Liver (tissue), 9 donors: ENCODE data around the gene TPCN1. TPM values are rescaled to one million over a fixed set of nuclear protein-coding genes. Genes with fewer than 3 reads are reported as not detected.

Experiments used
- DNase-seq: peaks from one replicate; pipeline ENCODE4 v3.0.0-alpha.2; 2017; ENCODE audit warnings: low spot score
- H3K27ac ChIP-seq, 2 donors: one replicate each; pipeline ENCODE4 v1.7.0; 2013; ENCODE audit warnings: inconsistent platforms in 2 of 2, low read length in 2 of 2, control low read depth in 1 of 2, low read depth in 1 of 2, mild to moderate bottlenecking in 1 of 2
- H3K27me3 ChIP-seq, 4 donors: one replicate each; pipeline versions ENCODE4 v1.6.1 to v1.7.0; 2013; ENCODE audit warnings: low read length in 3 of 4, inconsistent platforms in 1 of 4, mild to moderate bottlenecking in 1 of 4, moderate library complexity in 1 of 4; ENCODE audit not compliant: control insufficient read depth in 4 of 4, insufficient read depth in 4 of 4
- H3K36me3 ChIP-seq, 4 donors: one replicate each; pipeline versions ENCODE4 v1.6.1 to v1.7.0; 2013; ENCODE audit warnings: low read length in 3 of 4, mild to moderate bottlenecking in 3 of 4, low read depth in 1 of 4, moderate library complexity in 1 of 4; ENCODE audit not compliant: control insufficient read depth in 4 of 4, insufficient read depth in 3 of 4
- H3K4me1 ChIP-seq, 4 donors: one replicate each; pipeline versions ENCODE4 v1.6.1 to v1.7.0; 2013; ENCODE audit warnings: low read length in 3 of 4, mild to moderate bottlenecking in 3 of 4, moderate library complexity in 1 of 4; ENCODE audit not compliant: control insufficient read depth in 4 of 4, insufficient read depth in 4 of 4
- H3K4me3 ChIP-seq, 3 donors: one replicate each; pipeline versions ENCODE4 v1.6.1 to v1.7.0; 2013; ENCODE audit warnings: low read length in 3 of 3, control low read depth in 1 of 3, low read depth in 1 of 3, mild to moderate bottlenecking in 1 of 3
- H3K9ac ChIP-seq, 2 donors: one replicate each; pipeline ENCODE4 v1.7.0; 2013; ENCODE audit warnings: low read length in 2 of 2, mild to moderate bottlenecking in 2 of 2, moderate library complexity in 2 of 2, control low read depth in 1 of 2, low read depth in 1 of 2
- H3K9me3 ChIP-seq, 4 donors: one replicate each; pipeline versions ENCODE4 v1.6.1 to v1.7.0; 2013; ENCODE audit warnings: low read length in 3 of 4; ENCODE audit not compliant: control insufficient read depth in 4 of 4
- EGR1 ChIP-seq, 2 donors: IDR thresholded peaks; 2 replicates each; pipeline ENCODE4 v1.6.1; 2016 to 2018; ENCODE audit warnings: antibody characterized with exemption in 2 of 2, low read depth in 2 of 2
- FOXA1 ChIP-seq: IDR thresholded peaks from 2 replicates; pipeline ENCODE4 v1.6.1; 2016; ENCODE audit warnings: antibody characterized with exemption
- FOXA2 ChIP-seq: IDR thresholded peaks from 2 replicates; pipeline ENCODE4 v1.6.1; 2016; ENCODE audit warnings: antibody characterized with exemption
- GABPA ChIP-seq, 2 donors: IDR thresholded peaks in 1 of 2; conservative IDR thresholded peaks in 1 of 2; 2 replicates each; pipeline ENCODE4 v1.6.1; 2016; ENCODE audit warnings: antibody characterized with exemption in 2 of 2, mild to moderate bottlenecking in 1 of 2, moderate library complexity in 1 of 2
- HNF4A ChIP-seq, 2 donors: conservative IDR thresholded peaks; 2 replicates each; pipeline ENCODE4 v1.6.1; 2016; ENCODE audit warnings: antibody characterized with exemption in 2 of 2, mild to moderate bottlenecking in 2 of 2
- HNF4G ChIP-seq: IDR thresholded peaks from 2 replicates; pipeline ENCODE4 v1.6.1; 2016; ENCODE audit warnings: antibody characterized with exemption
- JUND ChIP-seq, 2 donors: IDR thresholded peaks; 2 replicates each; pipeline ENCODE4 v1.6.1; 2016; ENCODE audit warnings: antibody characterized with exemption in 2 of 2
- NR2F2 ChIP-seq: IDR thresholded peaks from 2 replicates; pipeline ENCODE4 v1.6.1; 2016; ENCODE audit warnings: antibody characterized with exemption
- RAD21 ChIP-seq, 2 donors: IDR thresholded peaks; 2 replicates each; pipeline ENCODE4 v1.6.1; 2016; ENCODE audit warnings: antibody characterized with exemption in 2 of 2, mild to moderate bottlenecking in 2 of 2
- RXRA ChIP-seq, 2 donors: IDR thresholded peaks; 2 replicates each; pipeline ENCODE4 v1.6.1; 2017 to 2018; ENCODE audit warnings: antibody characterized with exemption in 2 of 2, mild to moderate bottlenecking in 1 of 2
- SP1 ChIP-seq: IDR thresholded peaks from 2 replicates; pipeline ENCODE4 v1.6.1; 2018; ENCODE audit warnings: antibody characterized with exemption, mild to moderate bottlenecking
- TAF1 ChIP-seq: conservative IDR thresholded peaks from 2 replicates; pipeline ENCODE4 v1.6.1; 2016; ENCODE audit warnings: antibody characterized with exemption, mild to moderate bottlenecking
- YY1 ChIP-seq: IDR thresholded peaks from 2 replicates; pipeline ENCODE4 v1.6.1; 2016; ENCODE audit warnings: antibody characterized with exemption, mild to moderate bottlenecking
- WGBS: extraction: QIAGEN DNeasy Blood & Tissue Kit; methylation state at CpG from one replicate; pipeline ENCODE4 v1.1.7; 2013; 5-methylcytosine and 5-hydroxymethylcytosine counted together
- polyA plus RNA-seq, 2 donors: library from polyadenylated mRNA; stranded (reverse) in 1 of 2; unstranded in 1 of 2; fragments of 200-250 nt in 1 of 2; fragments of >200 nt in 1 of 2; fragmentation: Nextera tagmentation in 1 of 2; extraction: Ambion mirVana in 1 of 2; gene quantifications; one replicate each; pipeline versions ENCODE4 v1.2.1 to v1.2.3, GENCODE V29; 2013 to 2015
- total RNA-seq, 2 donors: library from RNA; depleted of rRNA; stranded (reverse); fragments of >200 nt; gene quantifications; one replicate each; pipeline ENCODE4 v1.2.3, GENCODE V29; 2014
- TF ChIP-seq, protein P1 (sequence below): IDR thresholded peaks from 2 replicates; pipeline ENCODE4 v1.6.1; 2016; ENCODE audit warnings: antibody characterized with exemption
- TF ChIP-seq, protein P2 (sequence below): IDR thresholded peaks from 2 replicates; pipeline ENCODE4 v1.6.1; 2016; ENCODE audit warnings: antibody characterized with exemption, mild to moderate bottlenecking
- TF ChIP-seq, protein P3 (sequence below): IDR thresholded peaks from 2 replicates; pipeline ENCODE4 v1.6.1; 2016; ENCODE audit warnings: antibody characterized with exemption
- TF ChIP-seq, protein P4 (sequence below): fragments of 150-350 bp; IDR thresholded peaks from 2 replicates; pipeline ENCODE4 v1.5.1; 2017; ENCODE audit warnings: improper control_type of control experiment, low read depth, low read length; ENCODE audit not compliant: missing input control
- TF ChIP-seq, protein P5 (sequence below): IDR thresholded peaks from 2 replicates; pipeline ENCODE4 v1.6.1; 2016; ENCODE audit warnings: antibody characterized with exemption
- donor health status: healthy.
- donor health status: healthy.
- donor health status: healthy.
- donor health status: healthy.
- donor health status: healthy.

TPCN1 gene
- total and polyA plus RNA-seq, 4 donors, result 8.6 to 19.2 (median 13.7) TPM

DNA sequence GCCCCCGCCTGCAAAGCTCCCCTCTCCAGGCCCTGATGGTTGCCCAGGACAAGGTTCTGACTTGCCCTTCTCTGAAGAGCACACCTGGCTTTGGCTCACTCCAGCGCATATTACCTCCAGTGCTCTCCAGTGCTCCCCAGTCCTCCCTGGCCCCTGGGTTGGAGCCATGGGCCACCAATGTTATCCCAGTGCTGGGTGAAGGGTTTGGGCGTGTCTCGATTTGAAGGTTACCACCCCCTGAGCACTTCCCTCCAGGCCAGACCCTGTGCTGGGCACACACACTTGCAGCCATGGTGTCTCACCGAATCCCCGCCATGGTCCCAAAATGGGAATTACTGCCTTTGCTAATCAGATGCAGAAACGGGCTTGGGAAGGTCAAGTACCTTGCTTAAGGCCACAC is 24.7 kb upstream of the TPCN1 start:
- no peak overlapping the region for H3K27ac ChIP-seq
- no peaks in the 10 kb centered on the region for H3K9me3 ChIP-seq
- no peak for DNase-seq
- H3K4me3 ChIP-seq, result no peak overlapping the region
- H3K4me1 ChIP-seq, result peaks cover 0 to 5% (median 2%) of the 10 kb centered on the region in 4 donors
- H3K36me3 ChIP-seq, result peaks cover 4 to 10% (median 7%) of the 10 kb centered on the region in 4 donors
- H3K9ac ChIP-seq, result no peak overlapping the region
- TF ChIP-seq JUND (IDR thresholded peaks at IDR 0.05) (no peak), SP1 (no peak), NR2F2 (no peak), HNF4A (conservative IDR thresholded peaks at IDR 0.05) (no peak), FOXA2 (no peak), RXRA (IDR thresholded peaks at IDR 0.05) (no peak), RAD21 (IDR thresholded peaks at IDR 0.05) (no peak), GABPA (IDR thresholded peaks at IDR 0.05 in 1 of 2, conservative IDR thresholded peaks at IDR 0.05 in 1 of 2) (no peak), HNF4G (no peak), EGR1 (IDR thresholded peaks at IDR 0.05; ENCODE audit: low read depth in 2 of 2) (no peak), YY1 (no peak), FOXA1 (no peak), TAF1 (no peak)
- TF ChIP-seq, protein P1, sequence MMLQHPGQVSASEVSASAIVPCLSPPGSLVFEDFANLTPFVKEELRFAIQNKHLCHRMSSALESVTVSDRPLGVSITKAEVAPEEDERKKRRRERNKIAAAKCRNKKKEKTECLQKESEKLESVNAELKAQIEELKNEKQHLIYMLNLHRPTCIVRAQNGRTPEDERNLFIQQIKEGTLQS, result no peak
- TF ChIP-seq, protein P2, sequence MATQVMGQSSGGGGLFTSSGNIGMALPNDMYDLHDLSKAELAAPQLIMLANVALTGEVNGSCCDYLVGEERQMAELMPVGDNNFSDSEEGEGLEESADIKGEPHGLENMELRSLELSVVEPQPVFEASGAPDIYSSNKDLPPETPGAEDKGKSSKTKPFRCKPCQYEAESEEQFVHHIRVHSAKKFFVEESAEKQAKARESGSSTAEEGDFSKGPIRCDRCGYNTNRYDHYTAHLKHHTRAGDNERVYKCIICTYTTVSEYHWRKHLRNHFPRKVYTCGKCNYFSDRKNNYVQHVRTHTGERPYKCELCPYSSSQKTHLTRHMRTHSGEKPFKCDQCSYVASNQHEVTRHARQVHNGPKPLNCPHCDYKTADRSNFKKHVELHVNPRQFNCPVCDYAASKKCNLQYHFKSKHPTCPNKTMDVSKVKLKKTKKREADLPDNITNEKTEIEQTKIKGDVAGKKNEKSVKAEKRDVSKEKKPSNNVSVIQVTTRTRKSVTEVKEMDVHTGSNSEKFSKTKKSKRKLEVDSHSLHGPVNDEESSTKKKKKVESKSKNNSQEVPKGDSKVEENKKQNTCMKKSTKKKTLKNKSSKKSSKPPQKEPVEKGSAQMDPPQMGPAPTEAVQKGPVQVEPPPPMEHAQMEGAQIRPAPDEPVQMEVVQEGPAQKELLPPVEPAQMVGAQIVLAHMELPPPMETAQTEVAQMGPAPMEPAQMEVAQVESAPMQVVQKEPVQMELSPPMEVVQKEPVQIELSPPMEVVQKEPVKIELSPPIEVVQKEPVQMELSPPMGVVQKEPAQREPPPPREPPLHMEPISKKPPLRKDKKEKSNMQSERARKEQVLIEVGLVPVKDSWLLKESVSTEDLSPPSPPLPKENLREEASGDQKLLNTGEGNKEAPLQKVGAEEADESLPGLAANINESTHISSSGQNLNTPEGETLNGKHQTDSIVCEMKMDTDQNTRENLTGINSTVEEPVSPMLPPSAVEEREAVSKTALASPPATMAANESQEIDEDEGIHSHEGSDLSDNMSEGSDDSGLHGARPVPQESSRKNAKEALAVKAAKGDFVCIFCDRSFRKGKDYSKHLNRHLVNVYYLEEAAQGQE, result no peak
- TF ChIP-seq, protein P3, sequence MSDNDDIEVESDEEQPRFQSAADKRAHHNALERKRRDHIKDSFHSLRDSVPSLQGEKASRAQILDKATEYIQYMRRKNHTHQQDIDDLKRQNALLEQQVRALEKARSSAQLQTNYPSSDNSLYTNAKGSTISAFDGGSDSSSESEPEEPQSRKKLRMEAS, result no peak
- TF ChIP-seq, protein P4, sequence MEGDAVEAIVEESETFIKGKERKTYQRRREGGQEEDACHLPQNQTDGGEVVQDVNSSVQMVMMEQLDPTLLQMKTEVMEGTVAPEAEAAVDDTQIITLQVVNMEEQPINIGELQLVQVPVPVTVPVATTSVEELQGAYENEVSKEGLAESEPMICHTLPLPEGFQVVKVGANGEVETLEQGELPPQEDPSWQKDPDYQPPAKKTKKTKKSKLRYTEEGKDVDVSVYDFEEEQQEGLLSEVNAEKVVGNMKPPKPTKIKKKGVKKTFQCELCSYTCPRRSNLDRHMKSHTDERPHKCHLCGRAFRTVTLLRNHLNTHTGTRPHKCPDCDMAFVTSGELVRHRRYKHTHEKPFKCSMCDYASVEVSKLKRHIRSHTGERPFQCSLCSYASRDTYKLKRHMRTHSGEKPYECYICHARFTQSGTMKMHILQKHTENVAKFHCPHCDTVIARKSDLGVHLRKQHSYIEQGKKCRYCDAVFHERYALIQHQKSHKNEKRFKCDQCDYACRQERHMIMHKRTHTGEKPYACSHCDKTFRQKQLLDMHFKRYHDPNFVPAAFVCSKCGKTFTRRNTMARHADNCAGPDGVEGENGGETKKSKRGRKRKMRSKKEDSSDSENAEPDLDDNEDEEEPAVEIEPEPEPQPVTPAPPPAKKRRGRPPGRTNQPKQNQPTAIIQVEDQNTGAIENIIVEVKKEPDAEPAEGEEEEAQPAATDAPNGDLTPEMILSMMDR, result no peak
- TF ChIP-seq, protein P5, sequence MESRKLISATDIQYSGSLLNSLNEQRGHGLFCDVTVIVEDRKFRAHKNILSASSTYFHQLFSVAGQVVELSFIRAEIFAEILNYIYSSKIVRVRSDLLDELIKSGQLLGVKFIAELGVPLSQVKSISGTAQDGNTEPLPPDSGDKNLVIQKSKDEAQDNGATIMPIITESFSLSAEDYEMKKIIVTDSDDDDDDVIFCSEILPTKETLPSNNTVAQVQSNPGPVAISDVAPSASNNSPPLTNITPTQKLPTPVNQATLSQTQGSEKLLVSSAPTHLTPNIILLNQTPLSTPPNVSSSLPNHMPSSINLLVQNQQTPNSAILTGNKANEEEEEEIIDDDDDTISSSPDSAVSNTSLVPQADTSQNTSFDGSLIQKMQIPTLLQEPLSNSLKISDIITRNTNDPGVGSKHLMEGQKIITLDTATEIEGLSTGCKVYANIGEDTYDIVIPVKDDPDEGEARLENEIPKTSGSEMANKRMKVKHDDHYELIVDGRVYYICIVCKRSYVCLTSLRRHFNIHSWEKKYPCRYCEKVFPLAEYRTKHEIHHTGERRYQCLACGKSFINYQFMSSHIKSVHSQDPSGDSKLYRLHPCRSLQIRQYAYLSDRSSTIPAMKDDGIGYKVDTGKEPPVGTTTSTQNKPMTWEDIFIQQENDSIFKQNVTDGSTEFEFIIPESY, result no peak
- WGBS, result 67% methylated on average over 7 of the region's 7 CpGs
- no peaks in the 10 kb centered on the region for H3K27me3 ChIP-seq
